Uterus (tissue), 4 donors: ENCODE data around the gene TMEM234. TPM values are rescaled to one million over a fixed set of nuclear protein-coding genes. Genes with fewer than 3 reads are reported as not detected.
A peak's percentile ranks its signal among the peaks of the same experiment; 100 is the strongest.

ENCODE experiments used
- DNase-seq, 2 donors: peaks; one replicate each; pipeline ENCODE4 v3.0.0-alpha.2; 2019 to 2020
- H3K27ac ChIP-seq, 2 donors: fragments of 200-600 bp; sonication (generic); 1 replicate in 1 of 2; 2 replicates in 1 of 2; pipeline ENCODE4 v1.5.1; 2016 to 2018
- H3K27me3 ChIP-seq, 2 donors: fragments of 200-600 bp; sonication (generic); one replicate each; pipeline ENCODE4 v1.5.1; 2018 to 2019; ENCODE audit warnings: control low read depth in 1 of 2
- H3K36me3 ChIP-seq, 2 donors: fragments of 200-600 bp; sonication (generic); one replicate each; pipeline ENCODE4 v1.5.1; 2019; ENCODE audit warnings: control low read depth in 1 of 2
- H3K4me1 ChIP-seq, 2 donors: fragments of 200-600 bp; sonication (generic); one replicate each; pipeline ENCODE4 v1.5.1; 2018 to 2019; ENCODE audit warnings: control low read depth in 1 of 2
- H3K4me3 ChIP-seq, 2 donors: fragments of 200-600 bp; sonication (generic); 1 replicate in 1 of 2; 2 replicates in 1 of 2; pipeline ENCODE4 v1.5.1; 2018 to 2019; ENCODE audit warnings: mild to moderate bottlenecking in 1 of 2
- H3K9me3 ChIP-seq, 2 donors: fragments of 200-600 bp; sonication (generic); one replicate each; pipeline ENCODE4 v1.5.1; 2019; ENCODE audit warnings: control low read depth in 1 of 2
- CTCF ChIP-seq, 4 experiments: fragments of 200-600 bp in 2 of 4; fragments of 450-650 bp in 2 of 4; sonication (generic) in 2 of 4; IDR thresholded peaks; one replicate each; pipeline ENCODE4 v1.5.1; 2016 to 2019; ENCODE audit warnings: antibody characterized with exemption in 4 of 4, mild to moderate bottlenecking in 2 of 4, moderate library complexity in 1 of 4
- POLR2A ChIP-seq, 2 donors: fragments of 450-650 bp; IDR thresholded peaks; one replicate each; pipeline ENCODE4 v1.6.1; 2016; ENCODE audit warnings: antibody characterized with exemption in 2 of 2, mild to moderate bottlenecking in 1 of 2, moderate library complexity in 1 of 2
- intact Hi-C: fragments of 100-400 bp; cut with DNase I; formaldehyde crosslinking; loops from one replicate; pipeline ENCODE4 v1.15.1; 2023; ENCODE audit warnings: low total_unique reads
- total RNA-seq, 4 donors: library from RNA; depleted of rRNA in 3 of 4; stranded (reverse); fragments of >200 nt in 3 of 4; gene quantifications; one replicate each; pipeline versions ENCODE4 v1.1.0 to v1.2.4, GENCODE V29; 2014 to 2023
- donor health status: DM: yes; HTN: yes; CAD: no.

The TMEM234 gene
- total RNA-seq, 4 donors from 2014 or later, result 0.59 to 40.8 (median 13.5) TPM

DNA sequence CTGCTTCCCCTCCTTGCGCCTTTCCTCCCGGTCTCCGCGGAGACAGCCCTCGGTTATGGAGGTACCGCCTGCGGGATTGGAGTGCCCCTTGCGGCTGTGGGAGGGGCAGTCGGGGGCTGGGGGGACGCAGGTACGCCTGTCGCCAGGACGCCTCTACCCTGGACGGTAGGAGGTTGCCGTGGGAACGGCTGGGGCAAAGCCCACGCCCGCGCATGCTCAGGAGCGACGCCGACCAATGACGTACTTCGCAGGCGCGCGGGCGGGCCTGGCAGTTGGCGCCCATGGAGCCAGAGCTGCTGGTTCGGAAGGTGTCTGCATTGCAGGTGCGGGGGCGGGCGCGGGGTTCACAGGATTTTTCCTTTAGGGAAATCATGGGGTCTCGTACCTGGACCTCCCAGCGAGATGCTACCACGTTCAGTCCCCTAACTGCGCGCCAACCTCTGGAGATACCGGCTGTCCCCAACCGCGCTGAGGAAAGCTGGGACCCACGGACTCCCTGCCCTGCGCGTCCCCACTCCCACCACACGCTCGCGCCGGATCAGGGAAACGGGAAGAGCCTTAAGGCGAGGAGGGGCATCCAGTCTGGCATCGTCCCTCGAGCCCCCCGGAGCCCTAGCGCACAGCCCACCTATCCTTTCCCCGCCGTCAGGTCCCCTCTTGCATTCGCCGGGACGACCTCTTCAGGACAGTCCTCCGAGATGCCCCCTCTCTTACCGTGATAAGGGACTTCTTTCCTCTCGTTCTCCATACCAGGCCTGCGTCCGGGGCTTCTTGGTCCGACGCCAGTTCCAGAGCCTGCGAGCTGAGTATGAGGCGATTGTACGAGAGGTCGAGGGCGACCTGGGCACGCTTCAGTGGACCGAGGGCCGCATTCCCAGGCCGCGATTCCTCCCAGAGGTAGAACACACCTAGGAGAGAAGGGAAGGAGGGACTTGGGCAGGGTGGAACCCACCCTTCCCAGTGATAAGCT is 16.5 kb downstream of the TMEM234 start, which contains the start of gene IQCC:
Gene IQCC (plus strand): TSS at position 271 of the 970 bp plus-strand sequence. CDS start 11 bp downstream, at position 282.
- Histone ChIP-seq H3K27ac (peak within 1 kb of the TSS; percentile 53 to 71), H3K27me3 (no peaks in the 10 kb centered on the region), H3K36me3 (no peaks in the 10 kb centered on the region), H3K4me1 (peaks cover 0 to 12% of the 10 kb centered on the region in 2 donors), H3K4me3 (peak within 1 kb of the TSS; percentile 51 to 52), H3K9me3 (no peaks in the 10 kb centered on the region)
- intact Hi-C loops, result no loop called here
- peak; percentile 85 to 86 for DNase-seq
- TF ChIP-seq POLR2A (IDR thresholded peaks at IDR 0.05) (peak; percentile 26 to 71), CTCF (IDR thresholded peaks at IDR 0.05) (peak in 1 of 4 experiments; percentile 2)

- intact Hi-C loops, result no loop called here
- Histone ChIP-seq H3K4me3 (peak overlapping the region; percentile 51 to 52), H3K27me3 (no peaks in the 10 kb centered on the region), H3K27ac (peak overlapping the region; percentile 53 to 71), H3K4me1 (peaks cover 0 to 12% of the 10 kb centered on the region in 2 donors), H3K36me3 (no peaks in the 10 kb centered on the region), H3K9me3 (no peaks in the 10 kb centered on the region)
- DNase-seq, result peak in 1 of 2 donors; percentile 26
- TF ChIP-seq POLR2A (IDR thresholded peaks at IDR 0.05) (no peak), CTCF (IDR thresholded peaks at IDR 0.05) (no peak)
These were observed 17.2 kb downstream of the TMEM234 start for GRCh38 chr1:32204943-32205361.

DNA sequence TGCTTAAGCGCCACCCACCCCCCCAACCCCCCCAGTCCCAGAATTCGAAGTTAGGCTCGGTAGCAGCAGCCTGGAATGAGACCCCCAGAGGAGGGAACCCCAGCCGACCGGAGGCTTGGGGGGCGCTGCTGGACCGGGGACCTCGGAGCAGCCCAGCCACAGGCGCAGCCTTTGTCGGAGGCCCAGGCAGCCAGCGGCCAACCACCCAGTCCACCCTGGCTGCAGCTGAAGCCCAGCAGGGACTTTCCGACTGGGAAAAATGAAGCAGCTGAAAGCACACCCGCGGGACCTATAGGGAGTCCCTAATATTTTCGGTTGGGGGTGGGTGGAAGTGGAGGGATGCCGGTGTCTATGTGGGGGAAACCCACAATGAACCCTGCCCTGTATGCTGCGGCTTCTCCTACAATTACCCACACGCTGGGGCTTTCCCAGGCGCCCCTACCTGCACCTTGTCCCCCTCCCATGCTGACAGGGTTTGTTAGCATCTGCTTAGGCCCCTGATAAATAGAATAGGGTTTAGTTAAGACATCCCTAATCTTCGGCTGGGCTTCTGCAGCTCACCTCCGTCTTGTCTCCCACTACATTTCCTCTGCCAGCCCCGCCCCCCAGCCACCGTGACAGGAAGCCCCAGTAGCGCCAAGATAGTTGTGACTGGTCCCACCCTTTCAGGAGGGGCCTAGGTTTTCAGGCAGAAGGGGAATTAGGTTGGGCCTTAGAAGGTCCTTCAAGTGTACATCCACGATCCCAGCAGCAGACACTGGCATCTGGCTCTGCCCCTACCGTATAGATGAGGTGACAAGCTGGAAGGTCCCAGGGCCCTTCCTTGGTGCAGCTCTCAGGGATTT is 20.9 kb downstream of the TMEM234 start:
- TF ChIP-seq POLR2A (IDR thresholded peaks at IDR 0.05), result no peak
- peak in 1 of 4 experiments; percentile 22 for TF ChIP-seq CTCF (IDR thresholded peaks at IDR 0.05)
- H3K27me3 ChIP-seq, result no peaks in the 10 kb centered on the region
- intact Hi-C loops, result no loop called here
- H3K4me1 ChIP-seq, result peaks cover 0 to 19% of the 10 kb centered on the region in 2 donors
- H3K27ac ChIP-seq, result peak overlapping the region; percentile 81 to 90
- DNase-seq, result peak; percentile 66 to 68
- H3K4me3 ChIP-seq, result peak overlapping the region; percentile 51 to 73
- no peaks in the 10 kb centered on the region for H3K36me3 ChIP-seq
- no peaks in the 10 kb centered on the region for H3K9me3 ChIP-seq

- no peaks in the 10 kb centered on the region for H3K9me3 ChIP-seq
- peak; percentile 74 to 77 for DNase-seq
- H3K27me3 ChIP-seq, result no peaks in the 10 kb centered on the region
- H3K27ac ChIP-seq, result peak within 1 kb of the TSS; percentile 81 to 90
- peak within 1 kb of the TSS; percentile 51 to 73 for H3K4me3 ChIP-seq
- intact Hi-C loops, result no loop called here
- peaks cover 0 to 19% of the 10 kb centered on the region in 2 donors for H3K4me1 ChIP-seq
- H3K36me3 ChIP-seq, result no peaks in the 10 kb centered on the region
- TF ChIP-seq CTCF (IDR thresholded peaks at IDR 0.05), result no peak
- TF ChIP-seq POLR2A (IDR thresholded peaks at IDR 0.05), result peak in 1 of 2 donors; percentile 25
These were observed 21.7 kb downstream of the TMEM234 start, which contains the start of gene CCDC28B for GRCh38 chr1:32200226-32201010. Gene CCDC28B, plus strand, starts transcription at chr1:32200595. Its CDS starts 1,341 bp downstream, at chr1:32201936.
